ENCODE data around the gene GABRB2.
"Not testable (repeated sequence)": the region's sequence is repeated elsewhere in the genome, so short reads cannot be mapped to it uniquely, and the experiment has no call there.

GABRB2 gene

GRCh38 chr5:161513942-161514341, 32.6 kb downstream of the GABRB2 start:
- Histone ChIP-seq H4K20me1 (ENCODE audit: low read depth, low read length) (no peaks in the 10 kb centered on the region), H3K36me3 (ENCODE audit: low read length) (no peaks in the 10 kb centered on the region), H3K4me3 (ENCODE audit: insufficient read depth, low read length, poor library complexity, severe bottlenecking) (no peak overlapping the region), H3F3A (ENCODE audit: insufficient read depth) (no peaks in the 10 kb centered on the region), H2AFZ (ENCODE audit: low read depth, low read length, severe bottlenecking) (no peak overlapping the region), H3K27me3 (ENCODE audit: low read length) (no peaks in the 10 kb centered on the region), H3K4me2 (ENCODE audit: low read depth, low read length, poor library complexity, severe bottlenecking) (no peak overlapping the region), H3K79me2 (ENCODE audit: insufficient read depth, low read length) (no peaks in the 10 kb centered on the region), H3K9me2 (replicated peaks; ENCODE audit: insufficient read depth, low read length) (no peaks in the 10 kb centered on the region), H3K9me3 (ENCODE audit: insufficient read depth, low read length) (no peaks in the 10 kb centered on the region), H3K27ac (ENCODE audit: low read depth, low read length) (no peak overlapping the region), H3K9ac (ENCODE audit: low read length) (no peak overlapping the region)
- no peak for TF ChIP-seq EZH2phosphoT487 (conservative IDR thresholded peaks at IDR 0.05; ENCODE audit: low read length)
- TF ChIP-seq, protein P1, sequence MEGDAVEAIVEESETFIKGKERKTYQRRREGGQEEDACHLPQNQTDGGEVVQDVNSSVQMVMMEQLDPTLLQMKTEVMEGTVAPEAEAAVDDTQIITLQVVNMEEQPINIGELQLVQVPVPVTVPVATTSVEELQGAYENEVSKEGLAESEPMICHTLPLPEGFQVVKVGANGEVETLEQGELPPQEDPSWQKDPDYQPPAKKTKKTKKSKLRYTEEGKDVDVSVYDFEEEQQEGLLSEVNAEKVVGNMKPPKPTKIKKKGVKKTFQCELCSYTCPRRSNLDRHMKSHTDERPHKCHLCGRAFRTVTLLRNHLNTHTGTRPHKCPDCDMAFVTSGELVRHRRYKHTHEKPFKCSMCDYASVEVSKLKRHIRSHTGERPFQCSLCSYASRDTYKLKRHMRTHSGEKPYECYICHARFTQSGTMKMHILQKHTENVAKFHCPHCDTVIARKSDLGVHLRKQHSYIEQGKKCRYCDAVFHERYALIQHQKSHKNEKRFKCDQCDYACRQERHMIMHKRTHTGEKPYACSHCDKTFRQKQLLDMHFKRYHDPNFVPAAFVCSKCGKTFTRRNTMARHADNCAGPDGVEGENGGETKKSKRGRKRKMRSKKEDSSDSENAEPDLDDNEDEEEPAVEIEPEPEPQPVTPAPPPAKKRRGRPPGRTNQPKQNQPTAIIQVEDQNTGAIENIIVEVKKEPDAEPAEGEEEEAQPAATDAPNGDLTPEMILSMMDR (IDR thresholded peaks at IDR 0.05; ENCODE audit: insufficient read depth, low read length, poor library complexity, severe bottlenecking) = no peak

DNA sequence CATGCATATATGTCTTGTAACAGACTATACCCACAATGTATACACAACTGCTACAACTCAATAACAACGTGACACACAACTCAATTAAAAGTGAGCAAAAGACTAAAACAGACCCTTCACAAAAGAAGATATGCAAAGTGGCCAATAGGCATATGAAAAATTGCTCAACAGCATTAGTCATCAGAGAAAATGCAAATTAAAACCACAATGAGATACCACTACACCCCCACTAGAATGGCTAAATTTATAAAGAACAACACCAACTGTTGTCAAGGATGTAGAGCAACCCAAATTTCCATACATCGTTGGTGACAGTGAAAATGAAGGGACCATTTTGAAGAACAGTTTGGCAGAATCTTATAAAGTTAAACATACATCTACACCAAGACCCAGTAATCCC, 38.9 kb downstream of the GABRB2 start:
- Histone ChIP-seq H3K9me3 (ENCODE audit: insufficient read depth, low read length) (no peaks in the 10 kb centered on the region), H3K4me2 (ENCODE audit: low read depth, low read length, poor library complexity, severe bottlenecking) (no peak overlapping the region), H4K20me1 (ENCODE audit: low read depth, low read length) (no peaks in the 10 kb centered on the region), H3K27me3 (ENCODE audit: low read length) (no peaks in the 10 kb centered on the region), H3K36me3 (ENCODE audit: low read length) (no peaks in the 10 kb centered on the region), H3K79me2 (ENCODE audit: insufficient read depth, low read length) (no peaks in the 10 kb centered on the region), H3K27ac (ENCODE audit: low read depth, low read length) (no peak overlapping the region), H3K9me2 (replicated peaks; ENCODE audit: insufficient read depth, low read length) (no peaks in the 10 kb centered on the region), H3K4me3 (ENCODE audit: insufficient read depth, low read length, poor library complexity, severe bottlenecking) (no peak overlapping the region), H3K9ac (ENCODE audit: low read length) (no peak overlapping the region), H2AFZ (ENCODE audit: low read depth, low read length, severe bottlenecking) (no peak overlapping the region), H3F3A (ENCODE audit: insufficient read depth) (no peaks in the 10 kb centered on the region)
- TF ChIP-seq EZH2phosphoT487 (conservative IDR thresholded peaks at IDR 0.05; ENCODE audit: low read length) = no peak
- TF ChIP-seq, protein P1 (IDR thresholded peaks at IDR 0.05; ENCODE audit: insufficient read depth, low read length, poor library complexity, severe bottlenecking) = no peak

DNA sequence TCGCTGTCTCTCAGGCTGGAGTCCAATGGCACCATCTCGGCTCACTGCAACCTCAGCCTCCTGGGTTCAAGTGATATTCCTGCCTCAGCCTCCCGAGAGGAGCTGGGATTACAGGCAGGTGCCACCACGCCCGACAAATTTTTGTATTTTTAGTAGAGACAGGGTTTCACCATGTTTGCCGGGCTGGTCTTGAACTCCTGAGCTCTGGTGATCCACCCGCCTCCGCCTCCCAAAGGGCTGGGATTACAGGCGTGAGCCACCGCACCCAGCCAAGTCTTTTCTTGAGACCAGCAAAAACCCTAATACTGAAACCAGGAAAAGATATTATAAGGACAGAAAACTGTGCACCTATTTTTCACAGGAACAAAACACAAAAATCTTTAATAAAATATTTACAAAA, 41.4 kb downstream of the GABRB2 start:
- H3K9me2 ChIP-seq (replicated peaks; ENCODE audit: insufficient read depth, low read length); H3K4me3 ChIP-seq (ENCODE audit: insufficient read depth, low read length, poor library complexity, severe bottlenecking); H3K27me3 ChIP-seq (ENCODE audit: low read length); H3K27ac ChIP-seq (ENCODE audit: low read depth, low read length); H4K20me1 ChIP-seq (ENCODE audit: low read depth, low read length); H3K4me2 ChIP-seq (ENCODE audit: low read depth, low read length, poor library complexity, severe bottlenecking); H3F3A ChIP-seq (ENCODE audit: insufficient read depth); H2AFZ ChIP-seq (ENCODE audit: low read depth, low read length, severe bottlenecking); H3K79me2 ChIP-seq (ENCODE audit: insufficient read depth, low read length); H3K9ac ChIP-seq (ENCODE audit: low read length); H3K9me3 ChIP-seq (ENCODE audit: insufficient read depth, low read length); H3K36me3 ChIP-seq (ENCODE audit: low read length): not testable (repeated sequence)

GRCh38 chr5:161498531-161498930, 48.0 kb downstream of the GABRB2 start:
- Histone ChIP-seq H3K36me3 (ENCODE audit: low read length) (no peaks in the 10 kb centered on the region), H3F3A (ENCODE audit: insufficient read depth) (no peaks in the 10 kb centered on the region), H3K9me2 (replicated peaks; ENCODE audit: insufficient read depth, low read length) (no peaks in the 10 kb centered on the region), H3K9me3 (ENCODE audit: insufficient read depth, low read length) (peaks cover 6% of the 10 kb centered on the region; the same call in 1 of the 2 replicates), H4K20me1 (ENCODE audit: low read depth, low read length) (no peaks in the 10 kb centered on the region), H3K4me3 (ENCODE audit: insufficient read depth, low read length, poor library complexity, severe bottlenecking) (no peak overlapping the region), H3K27me3 (ENCODE audit: low read length) (no peaks in the 10 kb centered on the region), H2AFZ (ENCODE audit: low read depth, low read length, severe bottlenecking) (no peak overlapping the region), H3K9ac (ENCODE audit: low read length) (no peak overlapping the region), H3K27ac (ENCODE audit: low read depth, low read length) (no peak overlapping the region), H3K4me2 (ENCODE audit: low read depth, low read length, poor library complexity, severe bottlenecking) (no peak overlapping the region), H3K79me2 (ENCODE audit: insufficient read depth, low read length) (no peaks in the 10 kb centered on the region)
- TF ChIP-seq, protein P1 (IDR thresholded peaks at IDR 0.05; ENCODE audit: insufficient read depth, low read length, poor library complexity, severe bottlenecking) = no peak
- no peak for TF ChIP-seq EZH2phosphoT487 (conservative IDR thresholded peaks at IDR 0.05; ENCODE audit: low read length)

All from SU-DHL-6 (cell line).